Lung (tissue), 12 donors: ENCODE measurements around the gene USP34. TPM values are rescaled to one million over a fixed set of nuclear protein-coding genes. Genes with fewer than 3 reads are reported as not detected.

Experiments
- ATAC-seq: fragments of 200-7000 bp; cut with Tn5 transposase; one replicate; pipeline ENCODE4 v1.9.1; 2020; ENCODE audit warnings: moderate number of reproducible peaks; ENCODE audit not compliant: insufficient read depth, low FRiP score
- DNase-seq, 3 donors: peaks; one replicate each; pipeline ENCODE4 v3.0.0-alpha.2; 2013 to 2017
- H3K27ac ChIP-seq, 2 donors: one replicate each; pipeline ENCODE4 v1.5.1; 2013; ENCODE audit warnings: mild to moderate bottlenecking in 2 of 2, moderate library complexity in 2 of 2, control low read depth in 1 of 2, inconsistent platforms in 1 of 2, low read depth in 1 of 2, low read length in 1 of 2
- H3K27me3 ChIP-seq, 3 donors: one replicate each; pipeline ENCODE4 v1.5.1; 2013; ENCODE audit warnings: low read length in 2 of 3; ENCODE audit not compliant: control insufficient read depth in 3 of 3, insufficient read depth in 3 of 3
- H3K36me3 ChIP-seq, 4 donors: one replicate each; pipeline ENCODE4 v1.5.1; 2013; ENCODE audit warnings: low read length in 4 of 4, mild to moderate bottlenecking in 1 of 4, moderate library complexity in 1 of 4; ENCODE audit not compliant: control insufficient read depth in 4 of 4, insufficient read depth in 4 of 4
- H3K4me1 ChIP-seq, 5 donors: one replicate each; pipeline ENCODE4 v1.5.1; 2013; ENCODE audit warnings: low read length in 5 of 5, mild to moderate bottlenecking in 2 of 5, moderate library complexity in 1 of 5; ENCODE audit not compliant: control insufficient read depth in 5 of 5, insufficient read depth in 5 of 5
- H3K4me3 ChIP-seq: one replicate; pipeline ENCODE4 v1.5.1; 2013; ENCODE audit warnings: mild to moderate bottlenecking, control low read depth, moderate library complexity
- H3K9ac ChIP-seq, 2 donors: one replicate each; pipeline ENCODE4 v1.5.1; 2013; ENCODE audit warnings: low read length in 2 of 2, control low read depth in 1 of 2; ENCODE audit not compliant: insufficient read depth in 1 of 2
- H3K9me3 ChIP-seq, 4 donors: one replicate each; pipeline ENCODE4 v1.5.1; 2013; ENCODE audit warnings: low read length in 3 of 4, mild to moderate bottlenecking in 1 of 4, moderate library complexity in 1 of 4; ENCODE audit not compliant: control insufficient read depth in 4 of 4, insufficient read depth in 3 of 4
- CTCF ChIP-seq: IDR thresholded peaks from 2 replicates; pipeline ENCODE4 v1.5.1; 2012; ENCODE audit warnings: mild to moderate bottlenecking; ENCODE audit errors: control extremely low read depth, extremely low read depth
- WGBS, 2 donors: extraction: QIAGEN DNeasy Blood & Tissue Kit; methylation state at CpG; one replicate each; pipeline ENCODE4 v1.1.7; 2013; 5-methylcytosine and 5-hydroxymethylcytosine counted together
- polyA plus RNA-seq, 2 donors: library from polyadenylated mRNA; stranded (reverse); fragments of 200-250 nt; gene quantifications; one replicate each; pipeline ENCODE4 v1.2.1, GENCODE V29; 2013
- total RNA-seq, 2 donors: library from RNA; depleted of rRNA in 1 of 2; stranded (reverse); fragments of >200 nt in 1 of 2; gene quantifications; one replicate each; pipeline ENCODE4 v1.2.1, GENCODE V29; 2014 to 2021
- donor health status: control.
- donor health status: control.
- donor health status: Bipolar disorder and iron deficiency.
- donor health status: healthy.
- donor health status: DM: yes; HTN: yes; CAD: no.

The USP34 gene
- total and polyA plus RNA-seq, 4 donors, result 38.7 to 233 (median 67.8) TPM

- H3K4me1 ChIP-seq, result peaks cover 0 to 10% (median 5%) of the 10 kb centered on the region in 5 donors
These were observed 113.9 kb downstream of the USP34 start for GRCh38 chr2:61356958-61357350.

GRCh38 chr2:61356261-61356957, 114.5 kb downstream of the USP34 start:
- peak; percentile 55 for ATAC-seq
- Histone ChIP-seq H3K36me3 (peaks cover 7 to 21% (median 16%) of the 10 kb centered on the region in 4 donors), H3K4me1 (peaks cover 0 to 10% (median 5%) of the 10 kb centered on the region in 5 donors), H3K4me3 (no peak overlapping the region), H3K9me3 (peaks cover 5 to 9% (median 6%) of the 10 kb centered on the region in 4 donors), H3K9ac (peak overlapping the region in 1 of 2 donors; percentile 55), H3K27ac (peak overlapping the region in 1 of 2 donors; percentile 6), H3K27me3 (no peaks in the 10 kb centered on the region)
- WGBS, 2 donors, result 43 to 69% methylated on average over 4 of the region's 4 CpGs
- no peak for TF ChIP-seq CTCF
- DNase-seq, result peak in 2 of 3 donors; percentile 30 to 48

More at GRCh38 chr2:61356958-61357350, 113.9 kb downstream of the USP34 start:
- peak in 2 of 3 donors; percentile 43 to 70 for DNase-seq
- ATAC-seq, result no peak
- no peaks in the 10 kb centered on the region for H3K27me3 ChIP-seq
- peaks cover 7 to 21% (median 16%) of the 10 kb centered on the region in 4 donors for H3K36me3 ChIP-seq
- TF ChIP-seq CTCF, result no peak
- H3K27ac ChIP-seq, result no peak overlapping the region
- no peak overlapping the region for H3K4me3 ChIP-seq
- H3K9ac ChIP-seq, result no peak overlapping the region
- H3K9me3 ChIP-seq, result peaks cover 5 to 9% (median 6%) of the 10 kb centered on the region in 4 donors
- 58 to 71% methylated on average over 1 of the region's 1 CpG for WGBS, 2 donors

DNA sequence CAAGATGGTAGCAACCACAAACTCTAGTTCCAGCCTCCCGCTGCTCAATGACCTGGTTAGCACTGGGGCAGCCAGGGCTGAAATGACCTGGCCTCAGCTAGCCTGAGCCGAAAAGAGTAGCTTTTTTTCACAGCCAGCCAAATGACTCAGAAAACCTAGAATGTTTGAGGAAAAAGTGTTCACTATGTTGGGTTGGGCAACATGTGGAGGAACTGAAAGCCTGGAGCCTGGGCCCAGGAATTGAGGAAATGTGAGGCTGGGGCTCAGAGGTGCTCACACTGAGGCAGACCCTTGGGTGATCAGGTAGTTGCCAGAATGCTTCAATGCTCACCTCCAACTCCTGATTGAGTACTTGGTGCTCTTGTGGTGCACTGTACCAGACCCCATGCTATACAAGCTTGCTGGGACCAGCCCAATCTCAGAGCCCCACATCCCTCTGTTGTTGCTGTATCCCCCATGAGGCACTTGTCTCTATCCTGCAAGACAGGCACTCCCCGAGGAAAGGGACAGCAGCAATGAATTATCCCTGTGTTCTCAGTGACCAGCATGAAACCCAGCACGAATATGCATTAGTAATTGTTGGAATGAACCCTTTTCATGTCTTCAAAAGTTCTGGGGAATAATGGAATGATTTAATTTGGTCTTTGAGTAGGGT, 116.2 kb downstream of the USP34 start:
- WGBS, 2 donors, result 92 to 93% methylated on average over 4 of the region's 4 CpGs
- no peak for TF ChIP-seq CTCF
- H3K9me3 ChIP-seq, result peaks cover 5 to 8% (median 6%) of the 10 kb centered on the region in 4 donors
- DNase-seq (no peak), ATAC-seq (no peak)
- H3K36me3 ChIP-seq, result peaks cover 6 to 18% (median 14%) of the 10 kb centered on the region in 4 donors
- no peak overlapping the region for H3K27ac ChIP-seq
- no peak overlapping the region for H3K4me3 ChIP-seq
- no peaks in the 10 kb centered on the region for H3K27me3 ChIP-seq
- no peak overlapping the region for H3K9ac ChIP-seq
- H3K4me1 ChIP-seq, result peaks cover 0 to 10% (median 5%) of the 10 kb centered on the region in 5 donors
